ENCODE results near the gene TIGD6. TPM values are rescaled to one million over a fixed set of nuclear protein-coding genes. Genes with fewer than 3 reads are reported as not detected.

TIGD6 gene
- total and polyA plus RNA-seq, 3 experiments from 2014 or later = 1.5 to 3.1 (median 3.0) TPM

DNA sequence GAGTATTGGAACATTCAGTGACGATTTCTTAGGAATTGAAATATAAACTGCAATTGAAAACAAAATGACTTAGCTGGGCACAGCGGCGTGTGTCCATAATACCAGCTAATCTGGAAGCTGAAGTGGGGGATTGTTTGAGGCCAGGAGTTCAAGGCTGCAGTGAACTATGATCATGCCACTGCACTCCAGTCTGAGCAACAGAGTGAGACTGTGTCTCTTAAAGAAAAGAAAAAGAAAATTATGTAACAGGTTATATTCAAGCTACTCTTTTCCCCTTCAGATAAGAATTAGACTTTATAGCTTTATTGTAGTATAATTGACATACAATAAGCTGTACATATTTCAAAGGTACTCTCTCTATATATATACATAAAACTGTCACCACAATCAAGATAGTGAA, 33.5 kb downstream of the TIGD6 start:
- H3K9me3 Mint-ChIP-seq = no peaks in the 10 kb centered on the region
- peaks cover 23 to 39% (median 26%) of the 10 kb centered on the region in 3 donors for H3K4me1 Mint-ChIP-seq
- no peak overlapping the region for H3K27ac ChIP-seq (ENCODE audit: low read depth, low read length)
- no peak overlapping the region for H3K4me3 Mint-ChIP-seq
- ChIA-PET POLR2A (no interaction called here), CTCF (interaction anchor here (0.6 to 1.2 kb wide), 3 partner anchors 8 to 138 kb away, joined by 3 read pairs; no protein-coding TSS in a partner anchor)
- H3K27ac Mint-ChIP-seq = no peak overlapping the region
- H3K4me1 ChIP-seq (ENCODE audit: insufficient read depth, low read length) = peaks cover 1% of the 10 kb centered on the region
- H3K27me3 ChIP-seq (ENCODE audit: insufficient read depth, low read length, poor library complexity, severe bottlenecking) = no peaks in the 10 kb centered on the region
- H3K36me3 ChIP-seq (ENCODE audit: insufficient read depth, low read length) = no peaks in the 10 kb centered on the region
- no peak overlapping the region for H3K4me3 ChIP-seq (ENCODE audit: low read length)
- no peaks in the 10 kb centered on the region for H3K27me3 Mint-ChIP-seq
- no peak for DNase-seq
- H3K9me3 ChIP-seq (ENCODE audit: low read length) = no peaks in the 10 kb centered on the region
- peaks cover 0 to 14% (median 9%) of the 10 kb centered on the region in 3 donors for H3K36me3 Mint-ChIP-seq

DNA sequence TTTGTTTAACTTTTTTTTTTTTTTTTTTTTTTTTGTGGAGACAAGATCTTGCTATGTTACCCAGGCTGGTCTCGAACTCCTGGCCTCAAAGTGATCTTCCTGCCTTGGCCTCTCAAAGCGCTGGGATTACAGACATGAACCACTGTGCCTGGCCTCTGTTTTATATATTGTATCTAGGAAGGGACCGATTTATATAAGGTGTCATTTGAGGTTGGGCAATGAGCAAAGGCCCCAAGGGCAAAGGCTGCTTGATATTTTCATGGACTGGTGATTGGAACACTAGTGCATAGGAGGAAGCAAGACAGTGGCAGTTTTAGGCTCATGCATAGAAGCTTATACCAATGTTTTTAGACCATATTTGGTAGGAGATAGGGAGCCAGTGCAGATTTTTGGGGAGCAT, 36.7 kb downstream of the TIGD6 start:
- Mint-ChIP-seq H3K27ac (peak overlapping the region in 1 of 8 donors; percentile 68), H3K9me3 (no peaks in the 10 kb centered on the region), H3K4me3 (no peak overlapping the region), H3K4me1 (peaks cover 31 to 55% (median 42%) of the 10 kb centered on the region in 3 donors), H3K27me3 (no peaks in the 10 kb centered on the region), H3K36me3 (peaks cover 0 to 15% (median 6%) of the 10 kb centered on the region in 3 donors)
- Histone ChIP-seq H3K4me1 (ENCODE audit: insufficient read depth, low read length) (peaks cover 18% of the 10 kb centered on the region), H3K36me3 (ENCODE audit: insufficient read depth, low read length) (no peaks in the 10 kb centered on the region), H3K9me3 (ENCODE audit: low read length) (no peaks in the 10 kb centered on the region), H3K27me3 (ENCODE audit: insufficient read depth, low read length, poor library complexity, severe bottlenecking) (no peaks in the 10 kb centered on the region), H3K4me3 (ENCODE audit: low read length) (no peak overlapping the region), H3K27ac (ENCODE audit: low read depth, low read length) (no peak overlapping the region)
- POLR2A ChIA-PET = no interaction called here
- CTCF ChIA-PET = interaction anchor here (2.2 kb wide), 1 partner anchor 36 kb away, joined by 6 read pairs; the partner anchor contains the start of genes HMGXB3 and TIGD6
- DNase-seq = no peak

DNA sequence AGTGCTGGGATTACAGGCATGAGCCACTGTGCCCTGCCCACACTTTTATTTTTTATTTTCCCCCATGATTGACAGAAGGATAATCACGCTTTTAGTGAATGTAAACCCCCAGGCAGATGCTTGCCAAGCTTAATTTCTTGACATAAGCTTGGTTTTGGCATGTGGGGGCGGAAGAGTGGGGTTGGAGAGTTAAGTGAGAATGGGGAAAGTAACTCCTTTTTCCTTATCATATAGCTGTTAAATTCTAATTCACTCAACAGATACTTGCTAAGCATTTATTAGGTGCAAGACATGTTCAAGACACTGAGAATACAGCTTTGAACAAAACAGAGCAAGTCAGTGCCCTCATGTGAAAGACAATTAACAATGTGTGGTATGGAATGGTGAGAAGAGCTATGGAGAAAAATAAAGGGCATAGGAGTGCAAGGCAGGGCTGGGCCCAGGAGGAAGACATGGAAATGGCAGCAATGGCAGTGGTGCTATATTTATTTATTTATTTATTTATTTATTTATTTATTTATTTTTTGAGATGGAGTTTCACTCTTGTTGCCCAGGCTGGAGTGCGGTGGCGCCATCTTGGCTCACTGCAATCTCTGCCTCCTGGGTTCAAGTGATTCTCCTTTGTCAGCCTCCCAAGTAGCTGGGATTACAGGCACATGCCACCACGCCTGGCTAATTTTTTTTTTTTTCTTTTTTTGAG, 37.7 kb downstream of the TIGD6 start:
- peak overlapping the region in 1 of 7 donors; percentile 98 for H3K4me3 Mint-ChIP-seq
- H3K4me1 ChIP-seq (ENCODE audit: insufficient read depth, low read length) = peaks cover 18% of the 10 kb centered on the region
- H3K27me3 Mint-ChIP-seq = no peaks in the 10 kb centered on the region
- H3K4me1 Mint-ChIP-seq = peaks cover 31 to 55% (median 42%) of the 10 kb centered on the region in 3 donors
- no peaks in the 10 kb centered on the region for H3K27me3 ChIP-seq (ENCODE audit: insufficient read depth, low read length, poor library complexity, severe bottlenecking)
- no peak overlapping the region for H3K27ac ChIP-seq (ENCODE audit: low read depth, low read length)
- peak overlapping the region in 1 of 8 donors; percentile 83 for H3K27ac Mint-ChIP-seq
- no peaks in the 10 kb centered on the region for H3K9me3 ChIP-seq (ENCODE audit: low read length)
- no peaks in the 10 kb centered on the region for H3K36me3 ChIP-seq (ENCODE audit: insufficient read depth, low read length)
- ChIA-PET POLR2A (no interaction called here), CTCF (interaction anchor here (1.1 to 2.2 kb wide), 8 partner anchors 10 to 132 kb away, joined by 3 to 6 read pairs (median 4); partner anchors contain the start of genes HMGXB3 and TIGD6)
- no peak overlapping the region for H3K4me3 ChIP-seq (ENCODE audit: low read length)
- peaks cover 0 to 15% (median 6%) of the 10 kb centered on the region in 3 donors for H3K36me3 Mint-ChIP-seq
- H3K9me3 Mint-ChIP-seq = no peaks in the 10 kb centered on the region
- DNase-seq = no peak

DNA sequence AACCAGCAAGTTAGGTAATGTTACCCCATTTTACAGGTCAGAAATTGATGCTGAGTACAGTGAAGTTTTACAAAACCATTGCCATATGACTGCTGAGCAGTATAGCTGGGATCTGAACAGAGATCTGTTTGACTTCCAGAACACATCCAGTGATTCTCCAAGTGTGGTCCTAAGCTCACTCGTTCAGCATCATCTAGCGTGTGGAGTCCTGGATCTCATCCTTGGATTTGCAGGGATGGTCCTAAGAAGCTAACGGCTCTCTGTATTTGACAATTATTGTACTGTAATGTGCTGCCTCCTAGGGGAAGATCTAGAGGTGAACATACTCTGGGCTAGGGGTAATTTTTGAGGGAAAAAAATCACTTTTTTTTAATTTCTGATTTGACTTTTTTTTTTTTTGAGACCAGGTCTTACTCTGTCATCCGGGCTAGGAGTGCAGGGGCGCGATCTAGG, 38.5 kb downstream of the TIGD6 start:
- no peaks in the 10 kb centered on the region for H3K36me3 ChIP-seq (ENCODE audit: insufficient read depth, low read length)
- peak in 1 of 5 donors; percentile 25 for DNase-seq
- H3K4me3 ChIP-seq (ENCODE audit: low read length) = no peak overlapping the region
- ChIA-PET CTCF (interaction anchor here (1.0 to 3.0 kb wide), 10 partner anchors 10 to 131 kb away, joined by 3 to 9 read pairs (median 4); partner anchors contain the start of genes HMGXB3 and TIGD6), POLR2A (interaction anchor here (1.0 kb wide), 1 partner anchor 38 kb away, joined by 3 read pairs; the partner anchor contains the start of gene TIGD6)
- H3K36me3 Mint-ChIP-seq = peaks cover 0 to 15% (median 6%) of the 10 kb centered on the region in 3 donors
- H3K27ac Mint-ChIP-seq = peak overlapping the region; percentile 31 to 94 (median 86)
- H3K4me1 ChIP-seq (ENCODE audit: insufficient read depth, low read length) = peaks cover 18% of the 10 kb centered on the region
- no peaks in the 10 kb centered on the region for H3K27me3 Mint-ChIP-seq
- peak overlapping the region; percentile 91 to 98 (median 96) for H3K4me3 Mint-ChIP-seq
- no peaks in the 10 kb centered on the region for H3K9me3 ChIP-seq (ENCODE audit: low read length)
- no peaks in the 10 kb centered on the region for H3K27me3 ChIP-seq (ENCODE audit: insufficient read depth, low read length, poor library complexity, severe bottlenecking)
- no peak overlapping the region for H3K27ac ChIP-seq (ENCODE audit: low read depth, low read length)
- peaks cover 29 to 50% (median 42%) of the 10 kb centered on the region in 3 donors for H3K4me1 Mint-ChIP-seq
- no peaks in the 10 kb centered on the region for H3K9me3 Mint-ChIP-seq

DNA sequence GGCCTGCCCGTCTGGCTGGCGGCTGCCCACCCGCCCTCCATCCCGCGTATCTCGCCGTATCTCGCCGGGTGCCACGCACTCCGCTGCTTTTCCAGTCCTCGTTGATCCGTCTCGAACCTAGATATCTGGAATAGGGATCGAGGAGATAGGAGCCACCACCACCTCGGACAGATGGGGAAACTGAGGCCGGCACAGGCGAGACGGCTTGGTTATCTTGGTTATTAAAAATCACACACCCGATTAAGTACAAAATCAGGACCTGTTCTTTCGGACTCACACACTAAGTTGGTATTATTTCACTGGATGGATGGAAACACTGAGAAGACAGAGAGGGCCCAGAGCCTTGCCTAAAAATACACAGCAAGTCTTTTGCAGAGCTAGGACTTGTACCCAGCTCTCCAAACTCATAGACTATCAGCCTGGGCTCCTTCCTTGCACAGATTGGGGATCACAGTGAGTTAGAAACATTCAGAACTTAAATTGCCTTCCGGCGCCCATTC, 39.2 kb downstream of the TIGD6 start:
- H3K9me3 Mint-ChIP-seq = no peaks in the 10 kb centered on the region
- Histone ChIP-seq H3K27me3 (ENCODE audit: insufficient read depth, low read length, poor library complexity, severe bottlenecking) (no peaks in the 10 kb centered on the region), H3K9me3 (ENCODE audit: low read length) (no peaks in the 10 kb centered on the region), H3K4me1 (ENCODE audit: insufficient read depth, low read length) (peaks cover 18% of the 10 kb centered on the region), H3K36me3 (ENCODE audit: insufficient read depth, low read length) (no peaks in the 10 kb centered on the region), H3K4me3 (ENCODE audit: low read length) (peak overlapping the region; percentile 82), H3K27ac (ENCODE audit: low read depth, low read length) (no peak overlapping the region)
- no peaks in the 10 kb centered on the region for H3K27me3 Mint-ChIP-seq
- H3K36me3 Mint-ChIP-seq = peaks cover 0 to 15% (median 6%) of the 10 kb centered on the region in 3 donors
- peak overlapping the region; percentile 91 to 98 (median 96) for H3K4me3 Mint-ChIP-seq
- peak overlapping the region; percentile 37 to 94 (median 89) for H3K27ac Mint-ChIP-seq
- CTCF ChIA-PET = interaction anchor here (1.0 to 3.0 kb wide), 7 partner anchors 8 to 127 kb away, joined by 3 to 9 read pairs (median 4); no protein-coding TSS in a partner anchor
- DNase-seq = peak in 1 of 5 donors; percentile 8
- POLR2A ChIA-PET = interaction anchor here (1.0 kb wide), 1 partner anchor 39 kb away, joined by 3 read pairs; the partner anchor contains the start of gene TIGD6
- peaks cover 28 to 46% (median 42%) of the 10 kb centered on the region in 3 donors for H3K4me1 Mint-ChIP-seq

DNA sequence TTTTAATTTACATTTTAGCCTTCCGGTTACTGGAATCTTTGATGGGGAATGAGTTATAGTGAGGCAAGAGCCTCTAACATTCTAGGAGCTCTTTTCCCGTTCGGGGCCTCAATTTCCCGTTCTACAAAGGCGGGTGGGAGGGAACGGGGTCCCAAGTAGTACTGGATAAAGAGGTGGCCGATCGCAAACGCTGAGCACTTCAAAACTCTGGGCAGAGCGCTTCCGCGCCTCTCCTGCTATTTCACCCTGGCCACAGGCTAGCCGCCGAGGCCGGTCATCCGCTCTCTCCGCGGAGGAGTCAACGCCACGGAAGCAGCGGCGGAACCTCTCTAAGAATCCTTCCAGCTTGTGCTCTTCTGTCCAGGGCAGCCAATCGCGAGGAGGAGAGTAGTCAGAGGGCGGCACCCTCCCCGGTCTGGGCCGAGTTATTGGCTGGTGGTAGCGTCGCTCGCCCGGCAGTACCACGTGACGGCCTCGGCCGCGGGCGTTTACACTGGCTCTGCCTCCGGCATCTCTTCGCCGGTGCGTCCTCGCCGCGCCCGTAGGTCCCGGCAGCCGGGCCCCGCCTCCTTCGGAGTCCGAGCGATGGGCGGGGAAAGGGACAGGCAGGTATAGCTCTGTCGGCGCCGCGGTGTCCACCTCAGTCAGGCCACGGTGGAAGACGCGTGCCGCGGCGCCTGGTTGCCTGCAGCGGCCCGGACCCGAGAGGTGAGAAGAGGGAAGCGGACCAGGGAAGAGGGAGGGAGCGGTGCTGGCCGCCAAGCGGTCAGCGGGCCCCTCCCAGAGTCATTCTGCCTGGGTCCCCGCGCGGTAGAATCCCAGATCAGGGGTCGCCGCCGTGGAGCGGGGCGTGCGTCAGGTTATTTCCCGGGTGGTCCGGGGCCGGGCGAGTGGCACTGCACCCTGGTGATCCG, 39.9 kb downstream of the TIGD6 start, which contains the start of gene SLC26A2:
SLC26A2 (plus strand) TSS at position 487 of the 914 bp plus-strand sequence. CDS start 16,895 bp downstream, outside the sequence.
- Mint-ChIP-seq H3K4me1 (peaks cover 28 to 42% (median 41%) of the 10 kb centered on the region in 3 donors), H3K4me3 (peak within 1 kb of the TSS; percentile 91 to 98 (median 96)), H3K9me3 (no peaks in the 10 kb centered on the region), H3K27me3 (no peaks in the 10 kb centered on the region), H3K36me3 (peaks cover 0 to 14% (median 5%) of the 10 kb centered on the region in 3 donors), H3K27ac (peak within 1 kb of the TSS; percentile 86 to 99 (median 96))
- no peaks in the 10 kb centered on the region for H3K9me3 ChIP-seq (ENCODE audit: low read length)
- H3K27me3 ChIP-seq (ENCODE audit: insufficient read depth, low read length, poor library complexity, severe bottlenecking) = no peaks in the 10 kb centered on the region
- ChIA-PET CTCF (interaction anchor here (0.6 to 3.0 kb wide), 8 partner anchors 8 to 127 kb away, joined by 3 to 10 read pairs (median 4); no protein-coding TSS in a partner anchor), POLR2A (interaction anchor here (0.6 to 1.3 kb wide), 6 partner anchors 10 to 1292 kb away, joined by 3 to 6 read pairs (median 4); partner anchors contain the start of genes HMGXB3 and TIGD6)
- peak; percentile 90 to 95 (median 91) for DNase-seq
- H3K4me3 ChIP-seq (ENCODE audit: low read length) = peak within 1 kb of the TSS; percentile 82
- H3K36me3 ChIP-seq (ENCODE audit: insufficient read depth, low read length) = no peaks in the 10 kb centered on the region
- peaks cover 18% of the 10 kb centered on the region for H3K4me1 ChIP-seq (ENCODE audit: insufficient read depth, low read length)
- peak within 1 kb of the TSS; percentile 83 for H3K27ac ChIP-seq (ENCODE audit: low read depth, low read length)

All from CD8-positive, alpha-beta memory T cell (primary cell).